Stimulated activated CD8-positive, alpha-beta memory T cell treated with anti-CD3 and anti-CD28 coated beads, Interleukin-2, amount 100 ng/mL, for 48 hours (primary cell): ENCODE measurements around the gene MKNK1.
A peak's percentile ranks its signal among the peaks of the same experiment; 100 is the strongest.

Experiments used
- DNase-seq, 2 donors: peaks; one replicate each; pipeline ENCODE4 v3.0.0-alpha.2; 2020; ENCODE audit warnings: low read depth in 2 of 2

MKNK1 gene

GRCh38 chr1:46522184-46522968 lies 81.7 kb downstream of the MKNK1 start:
- DNase-seq, result peak; percentile 21 to 40

DNA sequence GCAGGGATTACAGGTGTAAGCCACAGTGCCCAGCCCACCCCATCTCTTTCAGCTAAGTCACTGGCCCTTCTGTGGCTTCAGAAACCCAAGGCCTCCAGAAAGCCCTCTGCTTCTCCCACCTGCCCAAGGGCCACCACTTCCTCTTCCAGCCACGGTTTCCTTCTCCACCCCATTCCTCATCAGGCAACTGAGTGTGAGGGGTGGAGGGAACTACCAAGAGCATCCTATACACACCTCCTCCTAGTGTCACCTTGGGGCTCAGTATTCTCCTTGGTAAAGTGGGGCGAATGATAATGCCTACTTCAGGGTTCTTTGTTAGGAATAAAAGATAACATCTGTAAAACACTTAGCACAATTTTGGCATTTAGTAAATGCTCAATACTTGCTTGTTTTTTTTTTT lies 82.7 kb downstream of the MKNK1 start:
- no peak for DNase-seq

DNA sequence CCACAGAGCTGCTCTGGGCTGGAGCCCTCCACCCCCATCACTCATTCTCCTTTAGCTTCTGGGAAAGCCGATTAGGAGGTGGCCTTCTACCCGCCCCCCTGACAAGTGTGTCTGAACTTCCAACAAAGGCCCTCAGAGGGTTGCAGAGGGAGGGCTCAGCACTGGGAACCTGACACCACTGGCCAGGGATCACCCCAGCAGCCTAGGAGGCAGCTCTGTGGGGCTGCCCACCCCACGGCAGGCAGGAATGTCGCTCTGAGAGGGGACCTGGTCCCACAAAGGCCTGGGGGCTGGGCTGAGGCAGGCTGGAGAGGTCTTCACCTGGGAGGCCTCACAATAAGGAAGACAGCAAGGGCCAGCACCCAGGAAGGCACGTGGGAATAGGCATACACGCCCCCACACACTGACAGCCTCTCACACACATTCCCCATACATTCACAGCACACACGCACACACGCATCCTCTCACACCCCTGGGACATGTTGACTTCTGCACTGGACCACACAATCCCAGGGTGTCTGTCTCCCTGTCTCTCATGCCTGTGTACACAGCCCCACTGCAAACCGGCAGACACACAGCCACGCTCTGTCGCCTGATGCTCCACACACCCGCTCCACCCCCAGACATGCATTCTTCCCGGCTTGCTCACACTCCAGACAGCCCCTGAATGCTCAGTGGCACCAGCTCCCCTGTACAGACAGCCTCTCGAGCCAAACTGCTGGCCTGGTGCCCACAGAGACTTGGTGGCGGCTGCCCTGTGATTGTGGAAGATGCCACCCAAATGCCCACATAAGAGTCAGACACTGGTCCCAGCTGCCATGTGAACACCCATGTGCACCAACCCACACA lies 83.8 kb downstream of the MKNK1 start:
- DNase-seq, result no peak

GRCh38 chr1:46519209-46519608 lies 84.9 kb downstream of the MKNK1 start:
- no peak for DNase-seq

- DNase-seq, result no peak
Measured at GRCh38 chr1:46517932-46518498, 86.1 kb downstream of the MKNK1 start.

GRCh38 chr1:46517010-46517600 lies 87.0 kb downstream of the MKNK1 start:
- DNase-seq, result no peak

- DNase-seq, result no peak
Measured at GRCh38 chr1:46516200-46516950, 87.7 kb downstream of the MKNK1 start.

DNA sequence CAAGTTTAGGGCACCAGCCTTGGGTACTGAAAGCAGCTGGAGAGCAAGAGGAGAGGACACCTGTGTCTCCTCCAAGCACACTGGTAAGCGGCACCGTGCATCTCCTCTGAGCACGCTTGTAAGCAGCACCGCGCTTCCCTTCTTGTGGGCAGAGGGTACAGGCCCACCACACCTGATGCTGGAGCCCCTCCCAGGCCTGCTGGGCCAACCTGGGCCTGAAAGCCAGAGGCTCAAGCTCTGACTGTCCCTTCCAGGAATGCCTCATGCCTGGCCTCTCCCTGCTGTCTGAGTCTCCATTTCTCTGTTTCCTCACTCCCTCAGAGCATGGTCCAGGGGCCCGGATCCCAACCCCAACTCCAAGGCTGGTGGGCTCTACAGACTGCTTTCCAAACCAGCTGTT lies 88.5 kb downstream of the MKNK1 start:
- no peak for DNase-seq

GRCh38 chr1:46513536-46513935 lies 90.5 kb downstream of the MKNK1 start:
- DNase-seq, result no peak

DNA sequence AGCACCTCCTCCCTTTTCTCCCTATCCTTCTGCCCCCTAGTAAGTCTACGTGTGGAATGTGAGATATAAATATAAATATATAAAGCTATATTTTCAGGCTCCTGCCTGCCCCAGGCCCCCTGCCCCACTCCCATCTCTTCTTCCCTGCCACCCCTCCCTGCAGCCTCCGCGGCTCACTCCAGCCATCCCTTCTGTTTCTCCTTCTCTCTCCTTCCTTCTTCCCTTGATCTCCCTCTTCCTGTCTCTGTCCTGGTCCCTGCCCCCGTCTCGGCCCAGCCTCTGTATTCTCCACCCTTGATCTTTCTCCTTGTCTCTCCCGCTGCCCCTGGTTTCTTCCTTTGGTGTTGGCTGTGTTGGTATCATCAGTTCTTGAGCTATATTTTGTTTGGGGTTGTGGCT lies 91.3 kb downstream of the MKNK1 start:
- no peak for DNase-seq

DNA sequence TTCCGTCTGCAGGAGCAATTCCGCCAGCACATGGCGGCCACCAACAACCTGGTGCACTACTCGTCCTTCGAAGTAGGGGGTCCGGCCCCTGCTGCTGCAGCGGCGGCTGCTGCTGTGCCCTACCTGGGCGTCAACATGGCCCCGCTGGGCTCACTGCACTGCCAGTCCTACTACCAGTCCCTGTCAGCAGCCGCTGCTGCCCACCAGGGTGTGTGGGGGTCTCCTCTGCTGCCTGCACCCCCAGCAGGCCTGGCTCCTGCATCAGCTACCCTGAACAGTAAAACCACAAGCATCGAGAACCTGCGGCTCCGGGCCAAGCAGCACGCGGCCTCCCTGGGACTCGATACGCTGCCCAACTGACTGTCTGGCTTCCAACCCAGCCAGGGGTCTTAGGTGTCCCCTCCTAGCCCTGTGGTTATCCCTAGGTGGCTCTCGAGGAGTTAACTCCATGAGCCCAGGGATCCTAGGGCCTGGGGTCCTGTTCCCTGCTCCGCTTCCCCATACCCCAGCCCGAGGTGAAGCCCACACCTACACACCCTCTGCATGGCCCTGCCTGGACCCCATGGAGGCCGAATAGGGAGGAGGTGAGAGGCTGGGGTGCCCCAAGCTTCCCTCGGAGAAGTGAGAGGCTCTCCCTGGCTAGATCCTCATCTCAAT lies 91.8 kb downstream of the MKNK1 start:
- DNase-seq, result no peak

DNA sequence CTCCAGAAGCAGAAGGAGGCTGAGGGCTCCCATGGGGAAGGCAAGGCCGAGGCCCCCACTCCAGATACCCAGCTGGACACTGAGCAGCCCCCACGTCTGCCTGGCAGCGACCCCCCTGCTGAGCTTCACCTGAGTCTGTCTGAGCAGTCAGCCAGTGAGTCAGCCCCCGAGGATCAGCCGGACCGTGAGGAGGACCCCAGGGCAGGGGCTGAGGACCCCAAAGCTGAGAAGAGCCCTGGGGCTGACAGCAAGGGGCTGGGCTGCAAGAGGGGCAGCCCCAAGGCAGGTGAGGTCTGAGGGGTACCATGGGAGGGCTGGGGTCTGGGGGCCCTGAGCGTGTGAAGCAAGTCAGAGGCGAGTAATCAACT lies 93.1 kb downstream of the MKNK1 start:
- no peak for DNase-seq

GRCh38 chr1:46510341-46510997 lies 93.6 kb downstream of the MKNK1 start:
- no peak for DNase-seq

DNA sequence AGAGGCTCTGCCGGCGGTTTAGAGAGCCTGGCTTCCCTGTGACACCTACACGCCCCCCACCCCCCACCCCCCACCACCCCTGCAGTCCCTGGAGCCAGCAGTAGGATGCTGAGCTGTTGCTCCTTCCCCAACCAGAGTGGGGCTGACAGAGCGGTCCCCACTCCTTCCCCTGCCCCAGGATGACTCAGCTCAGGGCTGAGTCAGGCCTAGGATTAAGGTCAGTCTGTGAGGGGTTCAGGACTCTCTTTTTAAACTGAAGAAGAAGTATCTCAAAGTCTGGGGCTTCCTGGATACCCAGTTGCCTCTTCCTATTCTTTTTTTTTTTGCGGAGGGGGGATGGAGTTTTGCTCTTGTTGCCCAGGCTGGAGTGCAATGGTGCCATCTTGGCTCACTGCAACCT lies 95.3 kb downstream of the MKNK1 start:
- DNase-seq, result no peak
